GM18909 (cell line): ENCODE measurements around the gene ATOSB.

Experiments
- ATAC-seq: cut with Tn5 transposase; IDR thresholded peaks from one replicate; pipeline ENCODE4 v1.9.1; 2021; ENCODE audit warnings: mild to moderate bottlenecking; ENCODE audit not compliant: unreplicated experiment, poor library complexity

Gene ATOSB

GRCh38 chr9:35059438-35059837 lies 56.2 kb downstream of the ATOSB start:
- no peak for ATAC-seq

- ATAC-seq: no peak
These were observed 58.4 kb downstream of the ATOSB start for GRCh38 chr9:35057271-35057620.

DNA sequence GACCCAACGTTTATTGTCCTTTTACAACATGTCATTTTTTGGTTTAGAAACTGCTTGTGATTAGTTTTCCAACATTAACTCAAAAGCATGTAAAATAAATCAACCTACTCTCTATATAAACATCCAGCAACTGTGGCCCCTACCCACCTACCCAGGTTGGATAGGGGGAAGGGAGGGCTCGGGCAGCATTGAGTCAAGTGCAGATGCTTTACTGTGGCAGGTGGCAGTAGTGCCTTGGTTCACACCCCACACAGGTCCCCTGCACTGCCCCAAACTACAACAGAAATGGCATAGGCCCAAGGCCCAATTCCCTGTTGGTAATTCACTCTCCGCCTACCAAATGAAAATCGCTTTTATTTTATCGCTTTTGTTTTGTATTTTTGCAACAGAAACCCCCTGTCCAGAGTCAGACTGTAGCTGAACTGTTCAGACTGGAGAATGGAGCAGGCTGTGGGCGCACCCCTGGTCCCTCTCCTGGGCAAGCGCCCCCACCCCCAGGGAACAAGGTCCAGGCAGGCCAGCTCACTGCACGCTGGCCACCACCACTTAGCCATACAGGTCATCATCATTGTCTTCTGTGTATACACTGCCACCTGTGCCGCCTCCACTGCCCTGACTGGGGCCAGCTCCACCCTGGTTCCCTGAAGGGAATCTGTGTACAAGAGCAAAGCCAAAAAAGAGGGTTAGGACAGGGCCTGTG lies 58.9 kb downstream of the ATOSB start:
- no peak for ATAC-seq

GRCh38 chr9:35054871-35055644 lies 60.6 kb downstream of the ATOSB start:
- no peak for ATAC-seq

DNA sequence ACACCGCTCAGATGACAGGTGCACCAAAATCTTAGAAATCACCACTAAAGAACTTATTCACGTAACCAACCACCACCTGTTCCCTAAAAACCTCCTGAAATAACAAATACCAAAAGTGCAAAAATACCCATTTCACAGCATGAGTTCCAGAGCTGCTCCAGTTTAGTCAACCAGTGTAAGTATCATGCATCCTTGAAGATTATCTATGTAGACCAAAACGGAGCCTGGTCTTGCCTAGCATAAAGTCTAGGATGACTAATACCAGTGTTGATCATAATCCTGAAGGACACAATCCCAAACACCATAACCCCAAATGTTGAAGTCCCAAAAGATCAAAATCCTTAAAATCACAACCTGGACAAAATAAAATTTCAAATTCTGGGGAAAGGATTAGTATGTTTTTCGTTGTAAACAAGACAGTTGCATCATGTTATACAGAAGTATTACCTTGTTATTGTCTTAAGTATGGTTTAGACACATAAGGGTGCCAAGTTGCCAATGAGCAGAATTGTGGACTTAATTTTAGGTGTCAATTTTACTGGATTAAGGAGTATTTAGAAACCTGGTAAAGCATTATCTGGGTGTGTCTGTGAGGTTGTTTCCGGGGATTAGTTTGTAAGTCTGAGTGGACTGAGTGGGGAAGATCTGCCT lies 61.4 kb downstream of the ATOSB start:
- ATAC-seq: no peak
